Measurements from ENCODE around the gene ADRB1. TPM values are rescaled to one million over a fixed set of nuclear protein-coding genes. Genes with fewer than 3 reads are reported as not detected.

The ADRB1 gene
- total and polyA plus RNA-seq, 8 donors = 0.49 to 2.1 (median 0.97) TPM

DNA sequence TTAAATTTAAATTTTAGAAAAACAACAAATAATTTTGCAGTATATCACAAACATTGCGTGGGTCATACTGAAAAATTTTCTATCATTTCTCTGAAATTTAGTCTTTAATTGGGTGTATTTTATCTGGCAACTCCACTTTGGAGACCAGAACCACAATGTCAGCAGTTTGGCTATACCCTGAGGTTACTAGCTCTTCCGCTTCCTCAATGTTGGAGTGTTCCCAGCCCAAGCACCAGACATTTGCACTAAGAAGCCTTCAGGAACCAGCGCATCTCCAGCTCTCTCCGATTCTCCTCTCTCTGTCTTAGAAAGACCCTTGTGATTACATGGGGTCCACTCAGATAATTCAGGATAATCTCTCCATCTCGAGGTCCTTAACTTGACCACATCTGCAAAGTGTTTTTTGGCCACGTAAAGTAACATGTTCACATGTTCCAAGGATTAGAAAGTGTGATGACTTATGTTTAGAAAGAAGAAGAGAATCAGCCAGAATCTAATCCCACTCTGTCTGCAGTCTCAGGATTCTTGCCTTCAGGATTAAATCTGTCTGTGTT is 43.1 kb upstream of the ADRB1 start:
- H3K27me3 ChIP-seq = no peaks in the 10 kb centered on the region
- TF ChIP-seq, protein P1, sequence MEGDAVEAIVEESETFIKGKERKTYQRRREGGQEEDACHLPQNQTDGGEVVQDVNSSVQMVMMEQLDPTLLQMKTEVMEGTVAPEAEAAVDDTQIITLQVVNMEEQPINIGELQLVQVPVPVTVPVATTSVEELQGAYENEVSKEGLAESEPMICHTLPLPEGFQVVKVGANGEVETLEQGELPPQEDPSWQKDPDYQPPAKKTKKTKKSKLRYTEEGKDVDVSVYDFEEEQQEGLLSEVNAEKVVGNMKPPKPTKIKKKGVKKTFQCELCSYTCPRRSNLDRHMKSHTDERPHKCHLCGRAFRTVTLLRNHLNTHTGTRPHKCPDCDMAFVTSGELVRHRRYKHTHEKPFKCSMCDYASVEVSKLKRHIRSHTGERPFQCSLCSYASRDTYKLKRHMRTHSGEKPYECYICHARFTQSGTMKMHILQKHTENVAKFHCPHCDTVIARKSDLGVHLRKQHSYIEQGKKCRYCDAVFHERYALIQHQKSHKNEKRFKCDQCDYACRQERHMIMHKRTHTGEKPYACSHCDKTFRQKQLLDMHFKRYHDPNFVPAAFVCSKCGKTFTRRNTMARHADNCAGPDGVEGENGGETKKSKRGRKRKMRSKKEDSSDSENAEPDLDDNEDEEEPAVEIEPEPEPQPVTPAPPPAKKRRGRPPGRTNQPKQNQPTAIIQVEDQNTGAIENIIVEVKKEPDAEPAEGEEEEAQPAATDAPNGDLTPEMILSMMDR (IDR thresholded peaks at IDR 0.05) = no peak
- ATAC-seq (peak in 1 of 4 donors; percentile 52), FAIRE-seq (no peak), DNase-seq (no peak)
- no peak overlapping the region for H3K4me3 ChIP-seq
- H3K9me3 ChIP-seq = no peaks in the 10 kb centered on the region
- 85 to 92% methylated on average over 6 of the region's 6 CpGs for WGBS, 2 donors
- no peak overlapping the region for H3K27ac ChIP-seq
- H3K4me1 ChIP-seq = peaks cover 0 to 11% (median 0%) of the 10 kb centered on the region in 3 donors
- H3K36me3 ChIP-seq = no peaks in the 10 kb centered on the region
- intact Hi-C loops (cut with DNase I) = no loop called here

DNA sequence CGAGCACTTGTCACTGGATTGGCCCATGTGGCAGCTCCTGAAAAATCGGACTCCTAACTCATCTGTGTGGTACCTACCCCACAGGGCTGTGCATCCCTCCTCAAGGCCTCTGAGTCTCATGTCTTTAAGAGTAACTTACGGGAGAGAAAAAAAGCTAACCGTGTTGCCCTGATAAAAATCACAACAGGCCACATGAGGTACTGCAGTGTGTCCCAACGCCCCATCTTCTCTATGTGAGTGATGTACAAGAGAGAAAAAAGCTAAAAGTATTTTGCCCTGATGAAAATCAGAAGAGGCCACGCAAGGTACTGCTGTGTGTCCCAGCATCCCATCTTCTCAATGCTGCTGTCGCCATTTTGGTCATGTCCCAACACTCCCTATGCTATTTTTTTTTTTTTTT is 41.2 kb upstream of the ADRB1 start:
- Histone ChIP-seq H3K9me3 (no peaks in the 10 kb centered on the region), H3K27ac (no peak overlapping the region), H3K4me3 (no peak overlapping the region), H3K27me3 (no peaks in the 10 kb centered on the region), H3K4me1 (peaks cover 0 to 5% (median 0%) of the 10 kb centered on the region in 3 donors), H3K36me3 (no peaks in the 10 kb centered on the region)
- ATAC-seq = no peak
- TF ChIP-seq, protein P1 (IDR thresholded peaks at IDR 0.05) = peak in 1 of 4 donors; percentile 17
- intact Hi-C loops (cut with DNase I) = no loop called here
- no peak for DNase-seq
- 78 to 80% methylated on average over 7 of the region's 7 CpGs for WGBS, 2 donors
- no peak for FAIRE-seq

DNA sequence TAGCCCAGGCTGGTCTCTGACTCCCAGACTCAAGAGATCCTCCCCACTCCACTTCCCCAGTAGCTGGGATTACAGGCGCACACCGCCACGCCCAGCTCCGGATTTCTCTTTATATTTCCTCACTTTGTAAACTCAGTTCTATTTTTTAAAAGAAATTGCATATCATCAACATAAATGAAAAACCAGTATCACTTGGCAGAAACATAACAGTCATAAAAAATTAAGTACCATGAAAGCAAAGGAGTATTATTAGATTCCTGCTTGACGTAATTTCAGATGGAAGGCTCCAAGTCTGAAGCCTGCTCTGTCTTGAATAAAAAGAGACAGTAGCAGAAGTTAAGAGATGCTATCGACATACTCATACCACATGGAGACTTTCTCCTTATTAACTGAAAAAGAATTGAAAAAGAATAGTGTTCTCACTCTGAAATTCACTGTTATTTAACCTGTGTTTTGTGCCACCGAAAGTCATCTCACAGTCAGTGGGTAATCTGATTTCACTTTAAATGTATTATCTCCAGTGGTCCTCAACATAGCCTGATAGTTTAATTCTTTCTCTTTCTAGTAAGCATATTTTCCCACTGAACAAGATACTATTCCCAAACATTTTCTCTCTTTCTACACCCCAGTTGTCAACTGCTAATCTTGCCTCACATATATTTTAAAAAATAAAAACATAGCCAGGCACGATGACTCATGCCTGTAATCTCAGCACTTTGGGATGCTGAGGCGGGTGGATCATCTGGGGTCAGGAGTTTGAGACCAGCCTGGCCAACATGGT is 40.3 kb upstream of the ADRB1 start:
- Histone ChIP-seq H3K27ac (no peak overlapping the region), H3K36me3 (no peaks in the 10 kb centered on the region), H3K27me3 (no peaks in the 10 kb centered on the region), H3K4me1 (no peaks in the 10 kb centered on the region), H3K9me3 (no peaks in the 10 kb centered on the region), H3K4me3 (no peak overlapping the region)
- no peak for FAIRE-seq
- no peak for ATAC-seq
- intact Hi-C loops (cut with DNase I) = no loop called here
- DNase-seq = no peak
- 91 to 92% methylated on average over 9 of the region's 9 CpGs for WGBS, 2 donors
- TF ChIP-seq, protein P1 (IDR thresholded peaks at IDR 0.05) = no peak

DNA sequence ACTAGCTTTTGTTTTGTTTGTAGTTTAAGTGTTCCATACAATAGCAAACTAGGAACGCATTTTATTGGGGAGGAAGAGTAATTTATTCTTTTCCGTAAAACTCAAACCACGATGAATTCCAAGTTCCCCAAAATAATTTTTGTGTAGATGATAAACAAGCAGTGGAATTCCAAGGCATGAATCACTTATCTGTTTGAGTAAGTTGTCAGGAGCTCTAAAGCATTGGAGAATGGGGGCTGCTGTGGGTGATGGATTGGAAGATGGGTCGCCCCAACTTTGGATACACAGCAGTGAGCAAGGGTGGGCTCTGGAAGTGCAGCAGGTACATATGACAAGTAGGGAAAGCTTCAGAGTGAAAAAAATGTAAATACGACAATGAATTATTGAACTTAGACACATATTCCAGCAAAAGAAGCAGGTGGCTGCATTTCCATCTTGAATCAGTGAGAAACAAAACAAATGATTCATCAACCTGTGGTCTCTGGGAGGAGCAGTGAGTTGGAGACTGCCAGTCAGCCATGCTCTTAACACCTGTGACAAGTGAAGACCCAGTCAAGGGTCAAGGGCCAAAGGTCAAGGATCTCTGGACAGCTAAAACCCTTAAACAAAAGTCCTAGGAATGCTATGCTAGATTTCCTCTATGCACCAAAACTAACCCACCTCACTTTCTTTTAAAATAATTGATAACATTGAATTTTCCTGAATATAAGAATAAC is 34.2 kb upstream of the ADRB1 start:
- ATAC-seq (no peak), FAIRE-seq (no peak), DNase-seq (no peak)
- intact Hi-C loops (cut with DNase I) = no loop called here
- Histone ChIP-seq H3K27me3 (no peaks in the 10 kb centered on the region), H3K4me1 (peaks cover 0 to 4% (median 0%) of the 10 kb centered on the region in 3 donors), H3K36me3 (no peaks in the 10 kb centered on the region), H3K27ac (no peak overlapping the region), H3K9me3 (no peaks in the 10 kb centered on the region), H3K4me3 (no peak overlapping the region)
- TF ChIP-seq, protein P1 (IDR thresholded peaks at IDR 0.05) = no peak
- 84 to 87% methylated on average over 5 of the region's 5 CpGs for WGBS, 2 donors
